HG02970 (cell line): Measurements from ENCODE around the gene AHSG.

Source experiments
- ATAC-seq: cut with Tn5 transposase; IDR thresholded peaks from one replicate; pipeline ENCODE4 v1.9.1; 2021; ENCODE audit warnings: mild to moderate bottlenecking, moderate library complexity, moderate number of reproducible peaks; ENCODE audit not compliant: unreplicated experiment, low FRiP score

Gene AHSG

DNA sequence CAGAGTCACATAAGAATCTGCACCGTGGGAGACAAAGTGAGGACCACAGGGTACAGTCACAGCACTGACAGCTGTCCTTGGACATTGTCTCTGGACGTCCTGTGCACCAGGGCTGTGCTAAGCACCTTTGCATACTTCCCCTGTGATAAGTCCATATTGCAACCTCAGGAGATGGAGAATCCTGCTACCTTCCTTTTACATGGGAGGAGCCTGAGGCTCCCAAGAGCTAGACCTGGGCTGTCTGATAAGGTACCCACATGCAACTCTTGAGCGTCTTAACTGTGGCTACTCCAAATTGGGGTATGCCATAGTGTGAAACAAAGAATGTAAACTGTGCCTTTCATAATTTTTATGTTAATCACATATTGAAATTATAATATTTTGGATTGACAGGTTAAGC is 24.8 kb downstream of the AHSG start:
- ATAC-seq, result no peak

DNA sequence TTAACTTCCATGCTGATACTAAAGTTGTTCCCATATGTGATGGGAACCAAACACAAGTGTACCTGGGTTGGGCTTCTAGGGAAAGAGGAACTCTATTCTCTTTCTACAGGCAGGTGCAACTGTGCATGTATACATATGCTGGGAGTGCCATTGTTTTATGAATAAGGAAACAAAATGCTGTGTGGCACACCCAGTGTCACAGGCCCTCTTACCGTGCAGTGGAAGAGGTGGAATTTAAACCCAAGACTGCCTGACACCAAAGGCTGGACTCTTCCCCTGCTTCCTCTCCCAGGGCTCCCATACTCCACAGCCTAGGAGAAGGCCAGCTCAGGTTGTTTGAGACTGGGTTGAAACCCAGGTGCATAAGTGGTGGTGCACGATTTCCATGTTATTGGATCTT is 25.4 kb downstream of the AHSG start:
- no peak for ATAC-seq

DNA sequence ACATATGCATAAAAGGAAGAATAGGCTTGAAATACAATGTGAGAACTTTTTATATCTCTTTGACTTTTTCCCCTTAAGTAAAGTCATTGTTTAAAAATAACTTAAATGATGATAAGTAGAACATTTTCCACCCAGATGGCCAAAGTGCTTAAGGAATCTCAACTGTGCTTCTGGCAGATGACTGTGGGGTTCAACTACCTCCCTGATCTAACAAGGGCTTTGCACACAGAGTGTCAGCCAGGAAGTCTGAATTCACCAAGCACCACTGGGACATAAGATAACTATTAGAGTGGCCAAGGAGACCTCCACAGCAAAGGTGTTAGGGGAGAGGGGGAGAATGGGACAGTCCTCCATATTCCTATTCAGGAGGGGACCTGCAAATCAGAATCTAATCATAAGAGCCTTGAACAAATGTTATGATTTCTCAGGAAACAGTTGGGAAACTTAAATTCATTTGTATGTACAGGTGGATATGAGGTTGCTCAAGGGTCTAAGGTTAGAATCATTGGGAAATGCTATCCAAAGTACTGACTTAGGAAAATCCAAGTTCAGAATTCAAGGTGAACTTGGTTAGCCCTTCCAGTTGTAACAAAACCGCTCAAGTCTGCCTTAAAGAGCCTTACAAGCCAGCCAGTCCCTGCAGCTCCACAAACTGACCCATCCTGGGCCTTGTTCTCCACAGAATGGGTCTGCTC is 27.1 kb downstream of the AHSG start, which contains the start of gene FETUB:
TSS of gene FETUB (plus strand) at position 622 of the 695 bp plus-strand sequence. CDS start at position 684, 62 bp downstream.
- ATAC-seq, result no peak

DNA sequence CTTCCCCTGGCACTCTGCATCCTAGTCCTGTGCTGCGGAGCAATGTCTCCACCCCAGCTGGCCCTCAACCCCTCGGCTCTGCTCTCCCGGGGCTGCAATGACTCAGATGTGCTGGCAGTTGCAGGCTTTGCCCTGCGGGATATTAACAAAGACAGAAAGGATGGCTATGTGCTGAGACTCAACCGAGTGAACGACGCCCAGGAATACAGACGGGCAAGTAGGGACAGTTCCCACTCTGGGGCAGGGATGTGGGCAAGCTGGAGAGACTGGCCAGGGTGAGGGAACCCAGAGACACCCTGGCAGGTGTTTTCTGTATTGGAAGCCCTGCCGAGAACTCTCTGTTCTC is 27.6 kb downstream of the AHSG start:
- ATAC-seq, result no peak

GRCh38 chr3:186640929-186641328 is 28.1 kb downstream of the AHSG start:
- ATAC-seq, result no peak

DNA sequence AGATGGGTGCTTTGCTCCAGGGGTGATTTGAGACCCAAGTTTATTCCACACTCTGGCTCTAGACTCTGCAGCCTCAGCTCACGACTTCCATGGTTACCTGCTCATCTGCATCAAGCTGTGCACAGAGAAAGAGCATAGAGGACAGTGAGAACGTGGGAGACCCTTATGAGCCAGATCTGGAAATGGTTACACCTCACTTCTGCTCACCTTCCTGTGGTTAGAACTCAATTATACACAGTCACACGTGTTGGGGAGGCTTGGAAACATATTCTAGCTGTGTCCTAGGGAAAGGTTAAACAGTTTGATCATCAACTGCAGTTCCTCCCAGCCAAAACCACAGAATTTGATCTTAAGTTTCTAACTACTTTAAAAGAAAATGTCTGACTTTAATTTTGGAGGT is 29.2 kb downstream of the AHSG start:
- no peak for ATAC-seq

- no peak for ATAC-seq
These were observed 30.6 kb downstream of the AHSG start for GRCh38 chr3:186643493-186643892.

GRCh38 chr3:186644683-186645082 is 31.8 kb downstream of the AHSG start:
- ATAC-seq, result no peak

DNA sequence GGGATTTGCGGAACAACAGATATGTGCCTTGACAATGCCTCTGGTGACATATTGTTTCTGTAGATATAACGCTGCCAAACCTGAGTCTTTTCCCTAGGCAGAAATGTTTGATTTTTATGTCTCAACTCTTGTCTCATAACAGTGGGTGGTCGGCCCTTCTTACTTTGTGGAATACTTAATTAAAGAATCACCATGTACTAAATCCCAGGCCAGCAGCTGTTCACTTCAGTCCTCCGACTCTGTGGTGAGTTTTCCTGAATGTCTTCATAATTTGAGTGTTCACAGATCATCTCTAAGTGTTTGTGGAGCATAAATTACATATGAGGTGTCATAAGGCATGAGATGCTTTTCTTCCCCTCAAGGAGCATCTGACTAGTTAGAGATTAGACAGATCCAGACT is 33.2 kb downstream of the AHSG start:
- ATAC-seq, result no peak

DNA sequence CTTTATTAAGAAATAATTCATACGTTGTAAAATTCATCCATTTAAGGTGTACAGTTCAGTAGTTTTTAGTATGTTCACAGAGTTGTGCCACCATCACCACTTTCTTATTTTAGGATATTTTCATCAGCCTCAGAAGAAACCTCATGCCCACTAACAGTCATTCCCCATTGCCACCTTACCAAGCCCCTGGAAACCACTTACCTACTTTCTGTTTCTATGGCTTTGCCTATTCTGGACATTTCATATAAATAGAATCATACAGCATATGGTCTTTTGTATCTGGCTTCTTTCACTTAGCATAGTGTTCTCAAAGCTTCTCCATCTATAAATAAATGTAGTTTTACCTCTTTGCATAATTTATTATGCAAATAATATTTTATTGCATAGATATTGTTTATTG is 34.0 kb downstream of the AHSG start:
- ATAC-seq, result no peak

DNA sequence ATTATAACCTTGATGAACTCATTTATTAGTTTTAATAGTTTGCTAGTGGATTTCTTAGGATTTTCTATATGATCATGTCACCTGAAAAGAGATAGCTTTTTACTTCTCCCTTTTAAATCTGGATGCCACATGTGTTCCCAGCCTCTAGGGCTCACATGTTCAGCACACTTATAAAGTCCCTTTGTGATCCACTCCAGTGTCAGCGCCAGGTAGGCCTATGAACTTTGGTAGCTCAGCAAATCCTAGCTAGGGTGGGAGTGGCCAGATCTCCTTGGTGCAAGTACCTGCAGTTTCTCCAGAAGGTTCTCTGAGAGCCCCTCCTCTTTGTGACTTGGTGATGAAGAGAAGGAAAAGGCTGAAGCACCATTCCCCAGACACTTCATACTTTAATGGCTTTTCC is 36.0 kb downstream of the AHSG start:
- no peak for ATAC-seq

- ATAC-seq, result no peak
These were observed 38.9 kb downstream of the AHSG start for GRCh38 chr3:186651678-186652215.

GRCh38 chr3:186653080-186653707 is 40.3 kb downstream of the AHSG start:
- no peak for ATAC-seq

GRCh38 chr3:186653984-186654383 is 41.1 kb downstream of the AHSG start:
- ATAC-seq, result no peak

GRCh38 chr3:186663361-186664118 is 50.7 kb downstream of the AHSG start:
- no peak for ATAC-seq

DNA sequence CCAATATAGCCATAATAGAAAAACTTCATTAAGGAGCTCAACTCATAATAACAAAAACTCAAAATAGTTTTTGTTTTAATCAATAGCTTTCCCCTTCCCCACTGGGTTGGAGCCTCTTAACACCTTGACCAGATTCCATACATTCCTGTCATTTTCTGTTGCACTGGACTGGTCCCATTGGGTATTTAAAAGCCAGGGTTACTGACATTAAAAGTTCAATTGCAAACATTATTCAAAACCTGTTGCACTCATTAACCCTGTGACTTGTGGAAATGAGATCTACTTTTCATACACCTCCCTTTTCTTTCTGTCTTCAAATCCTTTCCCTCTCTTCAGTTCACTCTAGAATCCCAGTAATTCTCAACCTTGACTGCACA is 51.2 kb downstream of the AHSG start:
- no peak for ATAC-seq

DNA sequence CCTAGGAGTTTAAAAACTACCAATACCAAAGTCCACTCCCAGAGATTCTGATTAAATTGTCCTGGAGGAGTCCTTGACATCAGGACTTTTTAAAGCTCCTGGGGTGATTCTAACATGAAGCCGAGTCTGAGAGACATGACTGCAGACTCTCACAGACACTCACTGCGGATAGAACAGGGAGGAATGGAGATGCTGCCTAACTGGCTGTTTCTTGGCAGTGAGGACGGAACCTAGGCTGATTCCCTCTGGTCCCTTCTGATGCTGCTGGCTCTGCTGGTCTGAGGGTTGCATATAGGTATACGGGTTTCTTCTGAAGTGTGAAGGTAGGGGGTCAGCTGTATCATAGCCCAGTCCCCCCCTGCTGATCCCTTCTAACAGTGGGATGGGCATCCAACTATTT is 51.6 kb downstream of the AHSG start:
- no peak for ATAC-seq

DNA sequence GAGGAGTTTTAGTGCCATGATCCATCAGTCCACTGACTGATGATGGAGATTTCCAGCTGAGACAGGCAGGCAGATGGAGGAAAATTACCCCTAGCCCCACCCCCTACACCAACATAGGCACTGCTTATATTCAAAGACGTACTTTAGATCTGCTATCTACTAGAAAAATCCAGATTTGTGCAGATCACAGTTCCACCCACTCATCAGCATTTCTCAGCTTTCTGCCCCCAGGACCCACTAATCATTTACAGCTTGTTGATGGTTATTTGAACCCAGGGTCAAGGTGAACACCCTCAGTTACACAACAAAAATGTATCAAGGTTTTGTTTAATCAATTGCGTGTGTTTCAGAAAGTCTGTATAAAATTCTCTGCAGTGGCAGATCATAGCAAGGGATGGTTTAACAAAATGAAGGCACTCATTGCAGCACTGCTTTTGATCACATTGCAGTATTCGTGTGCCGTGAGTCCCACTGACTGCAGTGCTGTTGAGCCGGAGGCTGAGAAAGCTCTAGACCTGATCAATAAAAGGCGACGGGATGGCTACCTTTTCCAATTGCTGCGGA is 52.8 kb downstream of the AHSG start, which contains the start of gene HRG:
TSS of gene HRG (plus strand) at position 390 of the 564 bp plus-strand sequence. CDS start at position 408, 18 bp downstream.
- ATAC-seq, result no peak

- ATAC-seq, result no peak
These were observed 55.6 kb downstream of the AHSG start for GRCh38 chr3:186668426-186668825.

DNA sequence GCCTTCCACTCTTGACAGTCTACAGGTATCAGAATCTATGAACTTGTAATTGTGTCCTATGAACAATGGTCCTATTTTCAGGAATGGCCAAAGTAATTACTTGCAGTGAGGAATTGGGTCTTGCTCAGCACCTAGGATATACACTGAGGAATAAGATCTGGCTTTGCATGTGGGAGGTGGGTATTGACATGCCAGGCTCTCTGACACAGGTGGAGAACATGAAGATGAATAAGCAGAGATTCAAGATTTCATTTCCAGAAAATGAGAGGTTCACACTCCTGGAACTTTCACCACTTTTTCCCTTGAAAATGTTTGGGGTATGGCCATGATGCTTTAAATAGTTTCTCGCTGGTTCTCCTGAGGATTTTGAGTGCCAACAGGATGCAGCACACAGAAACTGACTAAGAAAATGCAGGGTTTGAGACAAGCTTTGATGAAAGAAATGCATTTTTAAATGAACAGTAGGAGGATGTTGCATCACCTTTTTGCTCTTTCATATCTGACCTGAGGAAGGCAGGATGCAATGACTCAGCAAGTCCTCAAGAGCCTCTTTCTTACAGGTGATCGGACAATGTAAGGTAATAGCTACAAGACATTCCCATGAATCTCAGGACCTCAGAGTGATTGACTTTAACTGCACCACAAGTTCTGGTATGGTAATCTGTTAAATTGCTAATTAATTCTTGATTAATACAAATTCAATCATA is 56.7 kb downstream of the AHSG start:
- ATAC-seq, result no peak
